GM23338 (cell line): Measurements from ENCODE around the gene CRYGD. TPM values are rescaled to one million over a fixed set of nuclear protein-coding genes. Genes with fewer than 3 reads are reported as not detected.

Experiments used
- ATAC-seq: fragments of 200-7000 bp; cut with Tn5 transposase; 3 replicates; pipeline ENCODE4 v1.9.1; 2020
- DNase-seq: peaks from one replicate; pipeline ENCODE4 v3.0.0-alpha.2; 2015; ENCODE audit warnings: low spot score
- H2AFZ ChIP-seq: fragments of 200-600 bp; sonication (generic); 2 replicates; pipeline ENCODE4 v1.8.0; 2016; ENCODE audit warnings: antibody characterized with exemption, mild to moderate bottlenecking, moderate library complexity
- H3F3A ChIP-seq: fragments of 200-600 bp; sonication (generic); replicated peaks from 2 replicates; pipeline ENCODE4 v1.8.0; 2017; ENCODE audit warnings: antibody characterized with exemption, mixed run types, low read depth
- H3K27ac ChIP-seq: fragments of 200-600 bp; sonication (generic); 2 replicates; pipeline ENCODE4 v1.6.1; 2016; ENCODE audit warnings: low read depth
- H3K27me3 ChIP-seq: fragments of 200-600 bp; sonication (generic); 2 replicates; pipeline ENCODE4 v1.8.0; 2016; ENCODE audit warnings: mild to moderate bottlenecking, mixed run types, moderate library complexity; ENCODE audit not compliant: insufficient read depth
- H3K36me3 ChIP-seq: fragments of 200-600 bp; sonication (generic); 2 replicates; pipeline ENCODE4 v1.8.0; 2016; ENCODE audit warnings: mild to moderate bottlenecking; ENCODE audit not compliant: insufficient read depth
- H3K4me1 ChIP-seq: fragments of 200-600 bp; sonication (generic); 2 replicates; pipeline ENCODE4 v1.8.0; 2016; ENCODE audit warnings: mild to moderate bottlenecking, moderate library complexity; ENCODE audit not compliant: insufficient read depth
- H3K4me2 ChIP-seq: fragments of 200-600 bp; sonication (generic); 2 replicates; pipeline ENCODE4 v1.7.1; 2017; ENCODE audit warnings: mixed run types
- H3K4me3 ChIP-seq: fragments of 200-600 bp; sonication (generic); 2 replicates; pipeline ENCODE4 v1.6.1; 2016; ENCODE audit warnings: mixed run types
- H3K79me2 ChIP-seq: fragments of 200-600 bp; sonication (generic); replicated peaks from 2 replicates; pipeline ENCODE4 v1.8.0; 2017; ENCODE audit warnings: mild to moderate bottlenecking; ENCODE audit not compliant: insufficient read depth
- H3K9me2 ChIP-seq: fragments of 200-600 bp; sonication (generic); 2 replicates; pipeline ENCODE4 v1.8.0; 2017; ENCODE audit not compliant: insufficient read depth
- H4K20me1 ChIP-seq: fragments of 200-600 bp; sonication (generic); replicated peaks from 2 replicates; pipeline ENCODE4 v1.8.0; 2017; ENCODE audit warnings: mild to moderate bottlenecking; ENCODE audit not compliant: insufficient read depth
- H3K27ac Mint-ChIP-seq: 2 replicates; pipeline ENCODE4 v1.8.0; 2020; ENCODE audit warnings: inconsistent platforms, mild to moderate bottlenecking, moderate library complexity, mixed read lengths
- H3K27me3 Mint-ChIP-seq: 3 replicates; pipeline ENCODE4 v1.8.0; 2022; ENCODE audit warnings: low read depth, mild to moderate bottlenecking, moderate library complexity, mixed read lengths, inconsistent platforms; ENCODE audit not compliant: insufficient read depth, poor library complexity
- H3K36me3 Mint-ChIP-seq: 3 replicates; pipeline ENCODE4 v1.8.0; 2021; ENCODE audit warnings: low read depth, mild to moderate bottlenecking, inconsistent platforms, moderate library complexity, mixed read lengths
- H3K4me1 Mint-ChIP-seq: 3 replicates; pipeline ENCODE4 v1.8.0; 2020; ENCODE audit warnings: mild to moderate bottlenecking, inconsistent platforms, mixed read lengths
- H3K4me3 Mint-ChIP-seq: 3 replicates; pipeline ENCODE4 v1.8.0; 2021; ENCODE audit warnings: moderate library complexity, mild to moderate bottlenecking, inconsistent platforms, mixed read lengths
- H3K9me3 Mint-ChIP-seq: 3 replicates; pipeline ENCODE4 v1.8.0; 2020; ENCODE audit warnings: moderate library complexity, mild to moderate bottlenecking, inconsistent platforms, mixed read lengths
- EZH2phosphoT487 ChIP-seq: fragments of 200-600 bp; sonication (generic); IDR thresholded peaks from one replicate; pipeline ENCODE4 v1.8.1; 2018; ENCODE audit warnings: antibody characterized with exemption; ENCODE audit not compliant: unreplicated experiment
- NANOG ChIP-seq: IDR thresholded peaks from 2 replicates; pipeline ENCODE4 v1.6.1; 2016; ENCODE audit warnings: antibody characterized with exemption, borderline replicate concordance
- ZNF114 ChIP-seq: fragments of 250-450 bp; sonication (Bioruptor Pico); IDR thresholded peaks from 2 replicates; pipeline ENCODE4 v1.5.0; 2020; ENCODE audit warnings: mild to moderate bottlenecking, moderate library complexity
- polyA plus RNA-seq: library from polyadenylated mRNA; unstranded; fragments of >200 nt; fragmentation: Nextera tagmentation; extraction: Ambion mirVana; gene quantifications from 2 replicates; pipeline ENCODE4 v1.2.1, GENCODE V29; 2016
- total RNA-seq: library from RNA; depleted of rRNA; stranded (reverse); fragments of >200 nt; shearing (Covaris generic); gene quantifications from 2 replicates; pipeline ENCODE4 v1.2.3, GENCODE V29; 2014
- TF ChIP-seq, protein P1 (sequence below): IDR thresholded peaks from one replicate; pipeline ENCODE4 v1.6.1; 2018; ENCODE audit warnings: antibody characterized with exemption; ENCODE audit not compliant: unreplicated experiment
- TF ChIP-seq, protein P2 (sequence below): fragments of 250-450 bp; sonication (Bioruptor Pico); IDR thresholded peaks from 2 replicates; pipeline ENCODE4 v1.5.0; 2020; ENCODE audit warnings: mild to moderate bottlenecking, moderate library complexity
- TF ChIP-seq, protein P3 (sequence below), 2 experiments: fragments of 200-600 bp in 1 of 2; sonication (generic) in 1 of 2; conservative IDR thresholded peaks; 2 replicates each; pipeline versions ENCODE4 v1.5.1 to v1.6.1; 2016 to 2017; ENCODE audit warnings: antibody characterized with exemption in 2 of 2, low read depth in 2 of 2, mild to moderate bottlenecking in 2 of 2, moderate library complexity in 1 of 2

The CRYGD gene
- total and polyA plus RNA-seq, 2 experiments from 2014 or later = 3.4 to 23.9 TPM

DNA sequence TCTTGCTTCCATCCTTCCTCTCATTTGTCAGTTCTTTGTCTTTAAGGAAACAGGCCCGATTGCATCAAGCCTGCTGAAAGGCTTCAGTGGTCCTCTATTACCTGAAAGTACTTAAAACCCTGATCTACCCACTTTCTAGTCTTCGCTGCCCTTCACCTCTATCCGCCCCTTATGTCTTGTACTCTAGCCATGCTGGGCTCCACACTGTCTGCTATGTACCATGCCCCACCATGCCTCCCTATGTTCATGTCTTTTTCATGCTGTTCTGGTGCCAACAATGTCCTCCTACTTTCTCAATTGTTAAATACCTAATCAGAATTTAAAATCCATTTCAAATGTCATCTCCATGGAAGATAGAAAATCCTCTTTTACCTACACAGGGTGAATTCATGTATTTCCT, 28.2 kb downstream of the CRYGD start:
- Histone ChIP-seq H3K79me2 (no peaks in the 10 kb centered on the region), H3K9me2 (no peaks in the 10 kb centered on the region), H3K27ac (no peak overlapping the region), H3K4me3 (no peak overlapping the region), H3K4me2 (no peak overlapping the region), H4K20me1 (no peaks in the 10 kb centered on the region), H3K27me3 (no peaks in the 10 kb centered on the region), H3F3A (no peaks in the 10 kb centered on the region), H3K36me3 (no peaks in the 10 kb centered on the region), H3K4me1 (peaks cover 10% of the 10 kb centered on the region), H2AFZ (peak overlapping the region; percentile 94)
- Mint-ChIP-seq H3K27me3 (peaks cover 3% of the 10 kb centered on the region), H3K36me3 (no peaks in the 10 kb centered on the region), H3K4me3 (no peak overlapping the region), H3K4me1 (peaks cover 6% of the 10 kb centered on the region), H3K27ac (no peak overlapping the region), H3K9me3 (no peaks in the 10 kb centered on the region)
- DNase-seq (no peak), ATAC-seq (no peak)
- TF ChIP-seq, protein P1, sequence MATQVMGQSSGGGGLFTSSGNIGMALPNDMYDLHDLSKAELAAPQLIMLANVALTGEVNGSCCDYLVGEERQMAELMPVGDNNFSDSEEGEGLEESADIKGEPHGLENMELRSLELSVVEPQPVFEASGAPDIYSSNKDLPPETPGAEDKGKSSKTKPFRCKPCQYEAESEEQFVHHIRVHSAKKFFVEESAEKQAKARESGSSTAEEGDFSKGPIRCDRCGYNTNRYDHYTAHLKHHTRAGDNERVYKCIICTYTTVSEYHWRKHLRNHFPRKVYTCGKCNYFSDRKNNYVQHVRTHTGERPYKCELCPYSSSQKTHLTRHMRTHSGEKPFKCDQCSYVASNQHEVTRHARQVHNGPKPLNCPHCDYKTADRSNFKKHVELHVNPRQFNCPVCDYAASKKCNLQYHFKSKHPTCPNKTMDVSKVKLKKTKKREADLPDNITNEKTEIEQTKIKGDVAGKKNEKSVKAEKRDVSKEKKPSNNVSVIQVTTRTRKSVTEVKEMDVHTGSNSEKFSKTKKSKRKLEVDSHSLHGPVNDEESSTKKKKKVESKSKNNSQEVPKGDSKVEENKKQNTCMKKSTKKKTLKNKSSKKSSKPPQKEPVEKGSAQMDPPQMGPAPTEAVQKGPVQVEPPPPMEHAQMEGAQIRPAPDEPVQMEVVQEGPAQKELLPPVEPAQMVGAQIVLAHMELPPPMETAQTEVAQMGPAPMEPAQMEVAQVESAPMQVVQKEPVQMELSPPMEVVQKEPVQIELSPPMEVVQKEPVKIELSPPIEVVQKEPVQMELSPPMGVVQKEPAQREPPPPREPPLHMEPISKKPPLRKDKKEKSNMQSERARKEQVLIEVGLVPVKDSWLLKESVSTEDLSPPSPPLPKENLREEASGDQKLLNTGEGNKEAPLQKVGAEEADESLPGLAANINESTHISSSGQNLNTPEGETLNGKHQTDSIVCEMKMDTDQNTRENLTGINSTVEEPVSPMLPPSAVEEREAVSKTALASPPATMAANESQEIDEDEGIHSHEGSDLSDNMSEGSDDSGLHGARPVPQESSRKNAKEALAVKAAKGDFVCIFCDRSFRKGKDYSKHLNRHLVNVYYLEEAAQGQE = no peak
- TF ChIP-seq ZNF114 (CRISPR knock-in tag) (no peak), EZH2phosphoT487 (no peak), NANOG (no peak)
- TF ChIP-seq, protein P2, sequence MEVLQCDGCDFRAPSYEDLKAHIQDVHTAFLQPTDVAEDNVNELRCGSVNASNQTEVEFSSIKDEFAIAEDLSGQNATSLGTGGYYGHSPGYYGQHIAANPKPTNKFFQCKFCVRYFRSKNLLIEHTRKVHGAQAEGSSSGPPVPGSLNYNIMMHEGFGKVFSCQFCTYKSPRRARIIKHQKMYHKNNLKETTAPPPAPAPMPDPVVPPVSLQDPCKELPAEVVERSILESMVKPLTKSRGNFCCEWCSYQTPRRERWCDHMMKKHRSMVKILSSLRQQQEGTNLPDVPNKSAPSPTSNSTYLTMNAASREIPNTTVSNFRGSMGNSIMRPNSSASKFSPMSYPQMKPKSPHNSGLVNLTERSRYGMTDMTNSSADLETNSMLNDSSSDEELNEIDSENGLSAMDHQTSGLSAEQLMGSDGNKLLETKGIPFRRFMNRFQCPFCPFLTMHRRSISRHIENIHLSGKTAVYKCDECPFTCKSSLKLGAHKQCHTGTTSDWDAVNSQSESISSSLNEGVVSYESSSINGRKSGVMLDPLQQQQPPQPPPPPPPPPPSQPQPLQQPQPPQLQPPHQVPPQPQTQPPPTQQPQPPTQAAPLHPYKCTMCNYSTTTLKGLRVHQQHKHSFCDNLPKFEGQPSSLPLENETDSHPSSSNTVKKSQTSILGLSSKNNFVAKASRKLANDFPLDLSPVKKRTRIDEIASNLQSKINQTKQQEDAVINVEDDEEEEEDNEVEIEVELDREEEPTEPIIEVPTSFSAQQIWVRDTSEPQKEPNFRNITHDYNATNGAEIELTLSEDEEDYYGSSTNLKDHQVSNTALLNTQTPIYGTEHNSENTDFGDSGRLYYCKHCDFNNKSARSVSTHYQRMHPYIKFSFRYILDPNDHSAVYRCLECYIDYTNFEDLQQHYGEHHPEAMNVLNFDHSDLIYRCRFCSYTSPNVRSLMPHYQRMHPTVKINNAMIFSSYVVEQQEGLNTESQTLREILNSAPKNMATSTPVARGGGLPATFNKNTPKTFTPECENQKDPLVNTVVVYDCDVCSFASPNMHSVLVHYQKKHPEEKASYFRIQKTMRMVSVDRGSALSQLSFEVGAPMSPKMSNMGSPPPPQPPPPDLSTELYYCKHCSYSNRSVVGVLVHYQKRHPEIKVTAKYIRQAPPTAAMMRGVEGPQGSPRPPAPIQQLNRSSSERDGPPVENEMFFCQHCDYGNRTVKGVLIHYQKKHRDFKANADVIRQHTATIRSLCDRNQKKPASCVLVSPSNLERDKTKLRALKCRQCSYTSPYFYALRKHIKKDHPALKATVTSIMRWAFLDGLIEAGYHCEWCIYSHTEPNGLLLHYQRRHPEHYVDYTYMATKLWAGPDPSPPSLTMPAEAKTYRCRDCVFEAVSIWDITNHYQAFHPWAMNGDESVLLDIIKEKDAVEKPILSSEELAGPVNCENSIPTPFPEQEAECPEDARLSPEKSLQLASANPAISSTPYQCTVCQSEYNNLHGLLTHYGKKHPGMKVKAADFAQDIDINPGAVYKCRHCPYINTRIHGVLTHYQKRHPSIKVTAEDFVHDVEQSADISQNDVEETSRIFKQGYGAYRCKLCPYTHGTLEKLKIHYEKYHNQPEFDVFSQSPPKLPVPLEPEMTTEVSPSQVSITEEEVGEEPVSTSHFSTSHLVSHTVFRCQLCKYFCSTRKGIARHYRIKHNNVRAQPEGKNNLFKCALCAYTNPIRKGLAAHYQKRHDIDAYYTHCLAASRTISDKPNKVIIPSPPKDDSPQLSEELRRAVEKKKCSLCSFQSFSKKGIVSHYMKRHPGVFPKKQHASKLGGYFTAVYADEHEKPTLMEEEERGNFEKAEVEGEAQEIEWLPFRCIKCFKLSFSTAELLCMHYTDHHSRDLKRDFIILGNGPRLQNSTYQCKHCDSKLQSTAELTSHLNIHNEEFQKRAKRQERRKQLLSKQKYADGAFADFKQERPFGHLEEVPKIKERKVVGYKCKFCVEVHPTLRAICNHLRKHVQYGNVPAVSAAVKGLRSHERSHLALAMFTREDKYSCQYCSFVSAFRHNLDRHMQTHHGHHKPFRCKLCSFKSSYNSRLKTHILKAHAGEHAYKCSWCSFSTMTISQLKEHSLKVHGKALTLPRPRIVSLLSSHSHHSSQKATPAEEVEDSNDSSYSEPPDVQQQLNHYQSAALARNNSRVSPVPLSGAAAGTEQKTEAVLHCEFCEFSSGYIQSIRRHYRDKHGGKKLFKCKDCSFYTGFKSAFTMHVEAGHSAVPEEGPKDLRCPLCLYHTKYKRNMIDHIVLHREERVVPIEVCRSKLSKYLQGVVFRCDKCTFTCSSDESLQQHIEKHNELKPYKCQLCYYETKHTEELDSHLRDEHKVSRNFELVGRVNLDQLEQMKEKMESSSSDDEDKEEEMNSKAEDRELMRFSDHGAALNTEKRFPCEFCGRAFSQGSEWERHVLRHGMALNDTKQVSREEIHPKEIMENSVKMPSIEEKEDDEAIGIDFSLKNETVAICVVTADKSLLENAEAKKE = no peak
- TF ChIP-seq, protein P3, sequence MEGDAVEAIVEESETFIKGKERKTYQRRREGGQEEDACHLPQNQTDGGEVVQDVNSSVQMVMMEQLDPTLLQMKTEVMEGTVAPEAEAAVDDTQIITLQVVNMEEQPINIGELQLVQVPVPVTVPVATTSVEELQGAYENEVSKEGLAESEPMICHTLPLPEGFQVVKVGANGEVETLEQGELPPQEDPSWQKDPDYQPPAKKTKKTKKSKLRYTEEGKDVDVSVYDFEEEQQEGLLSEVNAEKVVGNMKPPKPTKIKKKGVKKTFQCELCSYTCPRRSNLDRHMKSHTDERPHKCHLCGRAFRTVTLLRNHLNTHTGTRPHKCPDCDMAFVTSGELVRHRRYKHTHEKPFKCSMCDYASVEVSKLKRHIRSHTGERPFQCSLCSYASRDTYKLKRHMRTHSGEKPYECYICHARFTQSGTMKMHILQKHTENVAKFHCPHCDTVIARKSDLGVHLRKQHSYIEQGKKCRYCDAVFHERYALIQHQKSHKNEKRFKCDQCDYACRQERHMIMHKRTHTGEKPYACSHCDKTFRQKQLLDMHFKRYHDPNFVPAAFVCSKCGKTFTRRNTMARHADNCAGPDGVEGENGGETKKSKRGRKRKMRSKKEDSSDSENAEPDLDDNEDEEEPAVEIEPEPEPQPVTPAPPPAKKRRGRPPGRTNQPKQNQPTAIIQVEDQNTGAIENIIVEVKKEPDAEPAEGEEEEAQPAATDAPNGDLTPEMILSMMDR (conservative IDR thresholded peaks at IDR 0.05; ENCODE audit: low read depth in 2 of 2) = no peak
